Neural cell (in vitro differentiated cells): ENCODE results near the gene CNGA3. TPM values are rescaled to one million over a fixed set of nuclear protein-coding genes. Genes with fewer than 3 reads are reported as not detected.

Experiments used
- H2AFZ ChIP-seq: fragments of 200-600, 300-800 bp; sonication (generic), shearing (Covaris generic); 2 replicates; pipeline ENCODE4 v1.6.0; 2014; ENCODE audit warnings: low read depth, mild to moderate bottlenecking, antibody characterized with exemption, low read length, moderate library complexity
- H3F3A ChIP-seq: fragments of 200-600 bp; shearing (Covaris generic); 2 replicates; pipeline ENCODE4 v1.6.1; 2016; ENCODE audit warnings: mild to moderate bottlenecking, moderate library complexity, mixed read lengths, antibody characterized with exemption, low read length; ENCODE audit not compliant: insufficient read depth, poor library complexity, severe bottlenecking
- H3K27ac ChIP-seq: fragments of 200-600, 300-800 bp; sonication (generic), shearing (Covaris generic); 2 replicates; pipeline ENCODE4 v1.5.1; 2014; ENCODE audit warnings: mild to moderate bottlenecking, low read length, moderate library complexity
- H3K27me3 ChIP-seq: fragments of 300-800, 200-600 bp; sonication (generic), shearing (Covaris generic); 2 replicates; pipeline ENCODE4 v1.6.0; 2014; ENCODE audit warnings: mild to moderate bottlenecking, low read depth, low read length, moderate library complexity; ENCODE audit not compliant: insufficient read depth
- H3K36me3 ChIP-seq: fragments of 300-800, 200-600 bp; sonication (generic), shearing (Covaris generic); 2 replicates; pipeline ENCODE4 v1.5.1; 2014; ENCODE audit warnings: mild to moderate bottlenecking, antibody characterized with exemption, low read length, moderate library complexity; ENCODE audit not compliant: insufficient read depth
- H3K4me2 ChIP-seq: fragments of 300-800, 200-600 bp; sonication (generic), shearing (Covaris generic); 2 replicates; pipeline ENCODE4 v1.6.0; 2014; ENCODE audit warnings: mild to moderate bottlenecking, low read length
- H3K4me3 ChIP-seq: fragments of 300-800, 200-600 bp; sonication (generic), shearing (Covaris generic); 2 replicates; pipeline ENCODE4 v1.5.1; 2014; ENCODE audit warnings: mild to moderate bottlenecking, low read length, moderate library complexity
- H3K79me2 ChIP-seq: fragments of 200-600 bp; shearing (Covaris generic); replicated peaks from 2 replicates; pipeline ENCODE4 v1.6.0; 2014; ENCODE audit warnings: mild to moderate bottlenecking, low read length, moderate library complexity; ENCODE audit not compliant: insufficient read depth
- H3K9ac ChIP-seq: fragments of 300-800, 200-600 bp; sonication (generic), shearing (Covaris generic); 2 replicates; pipeline ENCODE4 v1.6.1; 2016; ENCODE audit warnings: mild to moderate bottlenecking, low read length, mixed read lengths
- H3K9me2 ChIP-seq: fragments of 200-600 bp; shearing (Covaris generic); 2 replicates; pipeline ENCODE4 v1.6.1; 2016; ENCODE audit warnings: mild to moderate bottlenecking, low read length, mixed read lengths; ENCODE audit not compliant: insufficient read depth
- H3K9me3 ChIP-seq: fragments of 200-600, 300-800 bp; sonication (generic), shearing (Covaris generic); 2 replicates; pipeline ENCODE4 v1.6.1; 2016; ENCODE audit warnings: mild to moderate bottlenecking, mixed run types, low read length, moderate library complexity, mixed read lengths
- H4K20me1 ChIP-seq: fragments of 200-600 bp; shearing (Covaris generic); 2 replicates; pipeline ENCODE4 v1.6.1; 2016; ENCODE audit warnings: mild to moderate bottlenecking, mixed run types; ENCODE audit not compliant: insufficient read depth
- CTCF ChIP-seq: fragments of 450-650 bp; IDR thresholded peaks from 2 replicates; pipeline ENCODE4 v1.5.1; 2014; ENCODE audit warnings: antibody characterized with exemption, mild to moderate bottlenecking, moderate library complexity; ENCODE audit not compliant: poor library complexity, severe bottlenecking
- EP300 ChIP-seq: fragments of 450-650 bp; conservative IDR thresholded peaks from 2 replicates; pipeline ENCODE4 v1.6.1; 2014; ENCODE audit warnings: antibody characterized with exemption, mild to moderate bottlenecking, moderate library complexity; ENCODE audit not compliant: poor library complexity, severe bottlenecking
- EZH2 ChIP-seq: fragments of 200-600, 300-800 bp; shearing (Covaris generic), sonication (generic); IDR thresholded peaks from 2 replicates; pipeline ENCODE4 v1.6.1; 2014; ENCODE audit warnings: antibody characterized with exemption, low read length, borderline replicate concordance, mild to moderate bottlenecking; ENCODE audit not compliant: insufficient read depth, poor library complexity, severe bottlenecking
- MXI1 ChIP-seq: fragments of 450-650 bp; conservative IDR thresholded peaks from 2 replicates; pipeline ENCODE4 v1.6.1; 2014; ENCODE audit warnings: antibody characterized with exemption, mild to moderate bottlenecking; ENCODE audit not compliant: poor library complexity, severe bottlenecking
- POLR2AphosphoS5 ChIP-seq: IDR thresholded peaks from 2 replicates; pipeline ENCODE4 v1.6.1; 2012
- RAD21 ChIP-seq: fragments of 450-650 bp; conservative IDR thresholded peaks from 2 replicates; pipeline ENCODE4 v1.6.1; 2014; ENCODE audit warnings: antibody characterized with exemption, mild to moderate bottlenecking, moderate library complexity
- REST ChIP-seq: IDR thresholded peaks from 2 replicates; pipeline ENCODE4 v1.6.1; 2012; ENCODE audit warnings: borderline replicate concordance
- SMC3 ChIP-seq: fragments of 450-650 bp; conservative IDR thresholded peaks from 2 replicates; pipeline ENCODE4 v1.6.1; 2014; ENCODE audit warnings: antibody characterized with exemption, mild to moderate bottlenecking, moderate library complexity; ENCODE audit not compliant: poor library complexity
- TAF1 ChIP-seq: IDR thresholded peaks from 2 replicates; pipeline ENCODE4 v1.6.1; 2012; ENCODE audit warnings: low read depth
- polyA plus RNA-seq: library from polyadenylated mRNA; depleted of rRNA; stranded (reverse); fragments of >200 nt; gene quantifications from 2 replicates; pipeline ENCODE4 v1.2.3, GENCODE V29; 2014

Gene CNGA3
- polyA plus RNA-seq, 1 donor from 2014 or later = 0.64 TPM

DNA sequence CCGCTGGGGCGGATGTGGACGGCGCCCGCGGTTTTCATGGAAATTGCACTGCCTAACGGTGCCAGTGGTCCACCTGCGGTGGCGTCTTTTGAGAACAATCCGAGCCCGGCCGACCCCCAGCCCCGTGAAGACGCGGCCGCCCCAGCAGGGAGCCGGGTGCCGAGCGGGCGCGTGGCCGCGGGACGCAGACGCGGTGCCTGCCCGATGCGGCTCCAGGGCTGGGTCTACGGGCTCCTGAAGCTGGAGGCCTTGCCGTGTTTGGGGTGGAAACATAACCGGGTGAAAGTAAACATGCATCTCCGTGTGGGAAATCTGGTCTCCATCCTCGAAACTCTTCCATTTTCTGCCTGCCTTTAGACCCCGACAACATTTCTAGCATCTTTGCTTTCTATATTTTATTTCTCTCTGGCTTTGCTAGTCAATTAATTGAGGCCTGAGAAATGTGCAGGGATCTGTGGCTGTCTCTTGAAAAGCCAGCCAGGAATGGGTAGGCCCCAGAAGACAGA, 99.0 kb downstream of the CNGA3 start:
- Histone ChIP-seq H3K4me2 (peak overlapping the region; percentile 68), H3K4me3 (peak overlapping the region; percentile 85), H3K27me3 (no peaks in the 10 kb centered on the region), H3K9ac (peak overlapping the region; percentile 81), H2AFZ (peak overlapping the region; percentile 62), H3F3A (no peaks in the 10 kb centered on the region), H3K27ac (peak overlapping the region; percentile 54), H4K20me1 (no peaks in the 10 kb centered on the region), H3K36me3 (no peaks in the 10 kb centered on the region), H3K79me2 (peaks cover 47% of the 10 kb centered on the region), H3K9me2 (no peaks in the 10 kb centered on the region), H3K9me3 (peaks cover 2% of the 10 kb centered on the region)
- TF ChIP-seq SMC3 (no peak), MXI1 (no peak), POLR2AphosphoS5 (no peak), TAF1 (peak; percentile 13)

DNA sequence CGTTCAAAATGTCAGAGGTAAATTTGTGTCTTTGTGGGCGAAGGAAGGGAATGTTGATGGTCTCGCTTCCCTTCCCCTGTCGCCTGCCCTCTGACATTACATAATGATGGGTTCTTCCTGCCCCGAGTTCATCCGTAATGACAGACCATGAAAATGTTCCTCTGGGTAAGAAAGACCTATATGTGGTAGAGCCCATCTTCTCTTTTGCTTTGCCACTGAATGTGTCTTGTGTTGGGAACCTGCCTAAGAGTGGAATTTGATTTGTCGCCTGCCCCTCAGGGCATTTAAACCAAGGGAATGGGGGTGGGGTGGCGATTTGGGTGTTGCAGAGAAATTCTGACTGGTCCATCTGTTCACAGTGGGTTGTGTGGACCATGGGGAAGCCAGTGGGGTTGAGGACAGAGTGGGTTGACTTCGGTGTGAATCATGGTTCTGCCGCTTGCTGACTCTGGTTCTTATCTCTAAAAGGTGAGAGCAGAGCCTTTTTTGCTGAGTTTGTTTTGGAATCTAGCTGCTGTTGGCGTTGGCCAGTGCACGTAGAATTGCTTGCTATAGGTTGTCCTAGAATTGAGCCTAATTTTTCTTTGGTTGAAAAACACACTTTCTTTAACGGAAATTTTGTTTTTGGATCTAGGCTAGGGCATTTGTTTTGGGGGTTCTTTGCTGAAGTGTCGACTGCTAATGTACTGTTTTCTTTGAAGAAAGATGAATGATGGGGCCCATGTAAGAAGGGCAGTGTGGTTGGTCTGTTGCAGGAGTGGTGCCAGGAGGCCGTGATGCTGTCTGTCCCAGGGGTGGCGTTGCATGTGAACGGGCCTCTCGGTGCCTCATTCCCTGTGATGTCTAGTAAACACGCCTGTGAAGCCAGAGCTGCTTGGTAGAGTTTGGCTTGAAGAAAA, 99.7 kb downstream of the CNGA3 start:
- Histone ChIP-seq H4K20me1 (no peaks in the 10 kb centered on the region), H3K9me3 (no peaks in the 10 kb centered on the region), H3K27ac (peak overlapping the region; percentile 54), H3K36me3 (no peaks in the 10 kb centered on the region), H3K27me3 (no peaks in the 10 kb centered on the region), H3K4me3 (peak overlapping the region; percentile 85), H2AFZ (peak overlapping the region; percentile 62), H3F3A (no peaks in the 10 kb centered on the region), H3K9me2 (no peaks in the 10 kb centered on the region), H3K9ac (peak overlapping the region; percentile 81), H3K4me2 (peak overlapping the region; percentile 68), H3K79me2 (peaks cover 52% of the 10 kb centered on the region)
- TF ChIP-seq POLR2AphosphoS5 (no peak), TAF1 (no peak), EZH2 (no peak), CTCF (no peak), REST (no peak), SMC3 (no peak), EP300 (no peak), MXI1 (no peak), RAD21 (no peak)
